Psoas muscle (tissue), 8 donors: Measurements from ENCODE around the gene INSRR. TPM values are rescaled to one million over a fixed set of nuclear protein-coding genes. Genes with fewer than 3 reads are reported as not detected.

Experiments
- ATAC-seq, 4 donors: fragments of 200-7000 bp; cut with Tn5 transposase; one replicate each; pipeline ENCODE4 v1.9.1; 2020; ENCODE audit warnings: moderate library complexity in 3 of 4, mild to moderate bottlenecking in 2 of 4
- DNase-seq, 2 donors: peaks; one replicate each; pipeline ENCODE4 v3.0.0-alpha.2; 2020
- H3K27ac ChIP-seq: fragments of 200-600 bp; one replicate; pipeline ENCODE4 v1.8.0; 2022
- H3K27me3 ChIP-seq, 3 donors: fragments of 200-600 bp in 1 of 3; one replicate each; pipeline versions ENCODE4 v1.6.1 to v1.8.0; 2013 to 2022; ENCODE audit warnings: low read length in 2 of 3, mild to moderate bottlenecking in 2 of 3, moderate library complexity in 1 of 3; ENCODE audit not compliant: insufficient read depth in 3 of 3
- H3K36me3 ChIP-seq, 2 donors: fragments of 200-600 bp in 1 of 2; one replicate each; pipeline versions ENCODE4 v1.6.1 to v1.8.0; 2013 to 2022; ENCODE audit warnings: low read depth in 1 of 2, mild to moderate bottlenecking in 1 of 2, moderate library complexity in 1 of 2; ENCODE audit not compliant: insufficient read depth in 1 of 2
- H3K4me1 ChIP-seq: fragments of 200-600 bp; one replicate; pipeline ENCODE4 v1.8.0; 2022
- H3K4me3 ChIP-seq: fragments of 200-600 bp; one replicate; pipeline ENCODE4 v1.8.0; 2022; ENCODE audit warnings: mild to moderate bottlenecking
- H3K9me3 ChIP-seq: fragments of 200-600 bp; one replicate; pipeline ENCODE4 v1.8.0; 2022
- CTCF ChIP-seq: fragments of 200-600 bp; IDR thresholded peaks from one replicate; pipeline ENCODE4 v1.8.0; 2022; ENCODE audit warnings: antibody characterized with exemption
- WGBS, 3 donors: extraction: QIAGEN DNeasy Blood & Tissue Kit; methylation state at CpG; one replicate each; pipeline versions ENCODE4 v1.1.6 to v1.1.7; 2013; 5-methylcytosine and 5-hydroxymethylcytosine counted together
- intact Hi-C, 2 donors: fragments of 100-400 bp; cut with DNase I; formaldehyde crosslinking; loops; one replicate each; pipeline versions ENCODE4 v1.11.0 to v1.14.2; 2022
- polyA plus RNA-seq, 3 donors: library from polyadenylated mRNA; stranded (reverse); fragments of 200-250 nt; gene quantifications; one replicate each; pipeline ENCODE4 v1.2.3, GENCODE V29; 2013
- total RNA-seq, 4 donors: library from RNA; stranded (reverse); fragmentation: NEBNext Ultra II Directional in 2 of 4; extraction: Animal tissue kit (Norgen Biotek cat#: 25700) in 2 of 4; gene quantifications; one replicate each; pipeline versions ENCODE4 v1.2.1 to v1.2.4, GENCODE V29; 2021 to 2023
- donor health status: healthy with polysubstance abuse.
- donor health status: DM: no; HTN: no; CAD: no; lungs with moderate emphysema.
- donor health status: Bipolar disorder and iron deficiency.
- donor health status: healthy.
- donor health status: DM: yes; HTN: yes; CAD: no.
- donor health status: DM: no; HTN: no; CAD: no.
- donor health status: DM: no; HTN: no; CAD: no.
- donor health status: DM: yes; HTN: yes; CAD: no.

The INSRR gene
- total and polyA plus RNA-seq, 7 donors, result under 0.01 to 0.07 TPM; not detected in 5

DNA sequence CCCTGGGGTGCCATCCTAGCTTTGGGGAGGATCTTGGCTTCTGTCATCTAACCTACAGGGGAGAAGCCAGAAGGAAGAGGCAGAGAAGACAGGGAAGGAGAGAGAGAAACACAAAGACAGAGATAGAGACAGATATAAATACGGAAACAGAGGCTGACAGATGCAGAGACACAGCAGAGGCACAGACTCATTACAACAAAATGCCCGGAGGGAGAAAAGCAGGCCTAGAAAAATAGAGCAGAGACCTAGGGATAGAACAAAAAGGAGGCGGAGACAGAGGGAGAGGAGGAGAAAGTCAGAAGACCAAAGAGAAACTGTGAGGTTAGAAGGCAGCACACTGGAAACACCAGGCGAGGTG, 36.5 kb upstream of the INSRR start:
- intact Hi-C loops, result no loop called here
- Histone ChIP-seq H3K36me3 (no peaks in the 10 kb centered on the region), H3K4me1 (peaks cover 13% of the 10 kb centered on the region), H3K27me3 (peaks cover 0 to 41% (median 3%) of the 10 kb centered on the region in 3 donors), H3K9me3 (no peaks in the 10 kb centered on the region), H3K4me3 (peak overlapping the region; percentile 68), H3K27ac (peak overlapping the region; percentile 76)
- WGBS, 3 donors, result 71 to 75% (median 73%) methylated on average over 4 of the region's 4 CpGs
- no peak for TF ChIP-seq CTCF
- ATAC-seq, result no peak
- DNase-seq, result no peak

DNA sequence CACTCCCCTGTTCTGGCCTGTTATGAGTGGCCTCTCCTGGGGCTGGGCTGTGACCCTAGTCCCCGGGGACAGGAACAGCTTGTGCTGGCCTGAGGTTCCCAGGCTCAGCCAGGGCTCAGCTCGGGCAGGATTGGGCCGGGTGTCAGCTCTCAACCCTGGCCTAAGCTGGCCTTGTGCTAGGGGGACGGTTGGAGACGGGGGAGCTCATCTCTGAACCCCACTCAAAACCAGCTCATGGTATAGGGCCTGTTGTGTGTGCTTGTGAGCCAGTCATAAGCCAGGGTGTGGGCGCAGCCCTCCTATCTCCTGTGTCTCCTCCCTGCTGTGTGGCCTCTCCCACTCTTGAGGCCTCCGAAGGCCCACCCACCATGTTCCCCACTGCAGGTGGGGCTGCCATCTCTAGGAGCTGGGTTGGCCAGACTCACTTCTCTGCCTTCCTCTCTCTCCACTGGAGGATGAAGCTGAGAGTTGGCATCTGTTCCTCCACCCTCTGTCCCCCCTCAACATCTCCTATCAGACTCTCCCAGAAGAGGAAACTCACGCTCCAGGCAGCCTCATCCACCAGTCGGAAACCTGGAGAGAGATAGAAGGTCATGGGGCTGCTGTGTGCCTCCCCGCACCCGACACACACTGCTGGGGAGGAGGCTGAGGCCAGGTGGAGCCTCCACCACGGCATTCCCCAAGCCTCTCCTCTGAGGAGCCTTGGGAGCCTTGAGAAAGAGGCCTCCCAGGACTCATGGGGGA, 36.0 kb upstream of the INSRR start:
- H3K27ac ChIP-seq, result peak overlapping the region; percentile 76
- TF ChIP-seq CTCF, result no peak
- H3K4me3 ChIP-seq, result peak overlapping the region; percentile 68
- no peaks in the 10 kb centered on the region for H3K9me3 ChIP-seq
- peaks cover 11% of the 10 kb centered on the region for H3K4me1 ChIP-seq
- intact Hi-C loops, result no loop called here
- WGBS, 3 donors, result 49 to 67% (median 59%) methylated on average over 12 of the region's 12 CpGs
- no peaks in the 10 kb centered on the region for H3K36me3 ChIP-seq
- peak in 2 of 4 donors; percentile 15 to 24 for ATAC-seq
- peaks cover 0 to 38% (median 3%) of the 10 kb centered on the region in 3 donors for H3K27me3 ChIP-seq
- DNase-seq, result peak; percentile 51 to 79

- DNase-seq, result peak in 1 of 2 donors; percentile 37
- Histone ChIP-seq H3K4me1 (peaks cover 2% of the 10 kb centered on the region), H3K9me3 (no peaks in the 10 kb centered on the region), H3K4me3 (peak overlapping the region; percentile 68), H3K27ac (peak overlapping the region; percentile 76), H3K36me3 (no peaks in the 10 kb centered on the region), H3K27me3 (peaks cover 0 to 30% (median 3%) of the 10 kb centered on the region in 3 donors)
- no peak for TF ChIP-seq CTCF
- WGBS, 3 donors, result 44 to 58% (median 44%) methylated on average over 5 of the region's 5 CpGs
- intact Hi-C loops, result no loop called here
- ATAC-seq, result no peak
These were observed 35.1 kb upstream of the INSRR start for GRCh38 chr1:156894001-156894400.

GRCh38 chr1:156893048-156893953, 34.4 kb upstream of the INSRR start, which contains the start of gene PEAR1:
PEAR1 (plus strand) TSS chr1:156893718; CDS start chr1:156903927, 10,209 bp downstream.
- H3K4me1 ChIP-seq, result no peaks in the 10 kb centered on the region
- WGBS, 3 donors, result 17 to 26% (median 19%) methylated on average over 38 to 60 of the region's 60 CpGs
- peak within 1 kb of the TSS; percentile 68 for H3K4me3 ChIP-seq
- no peak for TF ChIP-seq CTCF
- H3K27me3 ChIP-seq, result peaks cover 0 to 29% (median 3%) of the 10 kb centered on the region in 3 donors
- intact Hi-C loops, result no loop called here
- H3K36me3 ChIP-seq, result no peaks in the 10 kb centered on the region
- H3K27ac ChIP-seq, result peak within 1 kb of the TSS; percentile 76
- peak in 1 of 4 donors; percentile 31 for ATAC-seq
- peak; percentile 49 to 77 for DNase-seq
- H3K9me3 ChIP-seq, result no peaks in the 10 kb centered on the region
